IMR-90 (cell line): ENCODE results near the gene TSPAN14. TPM values are rescaled to one million over a fixed set of nuclear protein-coding genes. Genes with fewer than 3 reads are reported as not detected.

Experiments used
- ATAC-seq: fragments of 200-7000 bp; cut with Tn5 transposase; 2 replicates; pipeline ENCODE4 v1.9.1; 2020; ENCODE audit warnings: low read depth, mild to moderate bottlenecking, moderate library complexity
- BruUV-seq: library from RNA; stranded (reverse); fragments of 400-500 nt; replicated peaks from 2 replicates; lab custom pipeline; 2021; lab: Mats Ljungman, UMichigan
- CTCF ChIA-PET: fragments of 300-600 bp; formaldehyde crosslinking; extraction: SDS; loops from one replicate; lab custom pipeline; 2021; ENCODE audit warnings: antibody characterized with exemption; lab: Yijun Ruan, JAX
- POLR2A ChIA-PET: fragments of 300-600 bp; sonication (Branson Sonifier 250); formaldehyde crosslinking; loops from one replicate; lab custom pipeline; 2022; ENCODE audit warnings: antibody characterized with exemption; ENCODE audit not compliant: unreplicated experiment; lab: Charles Lee
- DNase-seq: peaks from one replicate; pipeline ENCODE4 v3.0.0; 2013
- H2AFZ ChIP-seq: replicated peaks from 2 replicates; pipeline ENCODE3; 2013; ENCODE audit warnings: low read length, mild to moderate bottlenecking; ENCODE audit not compliant: poor library complexity
- H2AK5ac ChIP-seq: 2 replicates; pipeline ENCODE4 v1.6.1; 2013; ENCODE audit warnings: low read depth, low read length, inconsistent platforms
- H2AK9ac ChIP-seq: replicated peaks from 2 replicates; pipeline ENCODE3; 2013; ENCODE audit warnings: mild to moderate bottlenecking, low read depth, low read length, moderate library complexity; ENCODE audit not compliant: poor library complexity
- H2BK120ac ChIP-seq: 2 replicates; pipeline ENCODE4 v1.6.1; 2013; ENCODE audit warnings: low read depth, low read length, inconsistent platforms
- H2BK15ac ChIP-seq: 3 replicates; pipeline ENCODE4 v1.6.1; 2013; ENCODE audit warnings: low read depth, low read length, inconsistent platforms
- H2BK20ac ChIP-seq: 2 replicates; pipeline ENCODE4 v1.6.1; 2013; ENCODE audit warnings: low read depth, mild to moderate bottlenecking, inconsistent platforms, low read length, moderate library complexity
- H2BK5ac ChIP-seq: 2 replicates; pipeline ENCODE4 v1.6.1; 2013; ENCODE audit warnings: mild to moderate bottlenecking, low read depth, low read length, inconsistent platforms; ENCODE audit not compliant: poor library complexity, severe bottlenecking
- H3K14ac ChIP-seq: replicated peaks from 2 replicates; pipeline ENCODE4 v1.6.1; 2013; ENCODE audit warnings: low read depth, low read length, inconsistent platforms
- H3K18ac ChIP-seq: 2 replicates; pipeline ENCODE4 v1.6.1; 2013; ENCODE audit warnings: low read depth, low read length, control low read depth
- H3K23ac ChIP-seq: 2 replicates; pipeline ENCODE4 v1.6.1; 2013; ENCODE audit warnings: low read depth, low read length, inconsistent platforms
- H3K27ac ChIP-seq: 2 replicates; pipeline ENCODE4 v1.5.1; 2013; ENCODE audit warnings: mild to moderate bottlenecking, control low read depth, low read length; ENCODE audit not compliant: insufficient read depth
- H3K27me3 ChIP-seq: 2 replicates; pipeline ENCODE4 v1.6.1; 2013; ENCODE audit warnings: low read length; ENCODE audit not compliant: control insufficient read depth, insufficient read depth
- H3K36me3 ChIP-seq: 2 replicates; pipeline ENCODE4 v1.6.1; 2013; ENCODE audit warnings: low read length, mixed read lengths; ENCODE audit not compliant: control insufficient read depth, insufficient read depth
- H3K4ac ChIP-seq: 2 replicates; pipeline ENCODE4 v1.6.1; 2013; ENCODE audit warnings: low read depth, low read length, inconsistent platforms
- H3K4me1 ChIP-seq: 2 replicates; pipeline ENCODE4 v1.6.1; 2013; ENCODE audit warnings: low read length, mixed read lengths; ENCODE audit not compliant: control insufficient read depth, insufficient read depth
- H3K4me2 ChIP-seq: 2 replicates; pipeline ENCODE4 v1.6.1; 2013; ENCODE audit warnings: low read depth, mild to moderate bottlenecking, control low read depth, low read length, moderate library complexity
- H3K4me3 ChIP-seq: 2 replicates; pipeline ENCODE4 v1.5.1; 2013; ENCODE audit warnings: low read depth, mild to moderate bottlenecking, control low read depth, low read length, moderate library complexity; ENCODE audit not compliant: insufficient read depth
- H3K56ac ChIP-seq: 2 replicates; pipeline ENCODE4 v1.6.1; 2013; ENCODE audit warnings: low read length, inconsistent platforms; ENCODE audit not compliant: insufficient read depth; ENCODE audit errors: extremely low read depth
- H3K79me1 ChIP-seq, 2 experiments: 2 replicates each; pipeline ENCODE4 v1.6.1; 2013; ENCODE audit warnings: low read length in 2 of 2, inconsistent platforms in 1 of 2, low read depth in 1 of 2
- H3K9ac ChIP-seq: 2 replicates; pipeline ENCODE4 v1.6.1; 2013; ENCODE audit warnings: low read depth, low read length, control low read depth
- H3K9me1 ChIP-seq: 2 replicates; pipeline ENCODE4 v1.6.1; 2013; ENCODE audit warnings: low read length, inconsistent platforms; ENCODE audit not compliant: insufficient read depth
- H3K9me3 ChIP-seq: 2 replicates; pipeline ENCODE4 v1.6.1; 2013; ENCODE audit warnings: low read length; ENCODE audit not compliant: control insufficient read depth, insufficient read depth
- H4K20me1 ChIP-seq: 2 replicates; pipeline ENCODE4 v1.6.1; 2013; ENCODE audit warnings: low read length, inconsistent platforms; ENCODE audit not compliant: insufficient read depth
- H4K5ac ChIP-seq: 2 replicates; pipeline ENCODE4 v1.6.1; 2013; ENCODE audit warnings: mild to moderate bottlenecking, low read depth, low read length, control low read depth
- H4K8ac ChIP-seq, 2 experiments: 2 replicates each; pipeline ENCODE4 v1.6.1; 2013; ENCODE audit warnings: low read depth in 2 of 2, low read length in 2 of 2, control low read depth in 1 of 2, inconsistent platforms in 1 of 2
- H4K91ac ChIP-seq: 2 replicates; pipeline ENCODE4 v1.6.1; 2013; ENCODE audit warnings: low read depth, low read length, inconsistent platforms; ENCODE audit not compliant: insufficient read depth
- CEBPB ChIP-seq: IDR thresholded peaks from 2 replicates; pipeline ENCODE4 v1.6.1; 2012; ENCODE audit warnings: low read depth, low read length, improper control_type of control experiment
- MXI1 ChIP-seq: IDR thresholded peaks from 2 replicates; pipeline ENCODE4 v1.6.1; 2012; ENCODE audit warnings: low read depth, mild to moderate bottlenecking, low read length, moderate library complexity, borderline replicate concordance
- NFE2L2 ChIP-seq: fragments of 150-350 bp; IDR thresholded peaks from 2 replicates; pipeline ENCODE4 v1.6.1; 2016; ENCODE audit warnings: low read depth, mild to moderate bottlenecking, low read length
- POLR2A ChIP-seq: IDR thresholded peaks from 2 replicates; pipeline ENCODE4 v1.6.1; 2012; ENCODE audit warnings: mild to moderate bottlenecking, low read depth, low read length
- SMC3 ChIP-seq: fragments of 150-350 bp; IDR thresholded peaks from 2 replicates; pipeline ENCODE4 v1.6.1; 2016; ENCODE audit warnings: low read depth, mild to moderate bottlenecking, antibody characterized with exemption, low read length, moderate library complexity
- WGBS, 2 experiments: methylation state at CpG; one replicate each; pipeline versions ENCODE4 v1.1.5 to v1.1.7; 2013; ENCODE audit warnings: missing lambda C conversion rate in 2 of 2; ENCODE audit not compliant: insufficient read length in 1 of 2; ENCODE audit errors: extremely low coverage in 2 of 2; 5-methylcytosine and 5-hydroxymethylcytosine counted together
- dilution Hi-C: fragments of 300-500 bp; cut with HindIII; formaldehyde crosslinking; loops from one replicate; pipeline ENCODE4 v1.14.3; 2018; ENCODE audit warnings: low sequenced_read_pairs; ENCODE audit not compliant: unreplicated experiment
- in situ Hi-C: fragments of 300-500 bp; cut with MboI; formaldehyde crosslinking; loops from 3 replicates; pipeline ENCODE4 v1.14.3; 2019; ENCODE audit warnings: low sequenced_read_pairs, inconsistent platforms, mixed read lengths
- intact Hi-C: fragments of 100-400 bp; cut with micrococcal nuclease; formaldehyde crosslinking; loops from 2 replicates; pipeline ENCODE4 v1.10.0; 2022
- polyA plus RNA-seq, 3 experiments: library from polyadenylated mRNA; depleted of rRNA; stranded (reverse); fragments of >200 nt; gene quantifications; 2 replicates each; pipeline ENCODE4 v1.2.3, GENCODE V29; 2012; ENCODE audit warnings: low replicate concordance in 1 of 3
- total RNA-seq: library from RNA; depleted of rRNA; stranded (reverse); fragments of >200 nt; gene quantifications from 2 replicates; pipeline ENCODE4 v1.2.3, GENCODE V29; 2012

Gene TSPAN14
- total and polyA plus RNA-seq, 2 of the 4 experiments (the other 2 are of a cell fraction) = 18.5 to 43.0 TPM

DNA sequence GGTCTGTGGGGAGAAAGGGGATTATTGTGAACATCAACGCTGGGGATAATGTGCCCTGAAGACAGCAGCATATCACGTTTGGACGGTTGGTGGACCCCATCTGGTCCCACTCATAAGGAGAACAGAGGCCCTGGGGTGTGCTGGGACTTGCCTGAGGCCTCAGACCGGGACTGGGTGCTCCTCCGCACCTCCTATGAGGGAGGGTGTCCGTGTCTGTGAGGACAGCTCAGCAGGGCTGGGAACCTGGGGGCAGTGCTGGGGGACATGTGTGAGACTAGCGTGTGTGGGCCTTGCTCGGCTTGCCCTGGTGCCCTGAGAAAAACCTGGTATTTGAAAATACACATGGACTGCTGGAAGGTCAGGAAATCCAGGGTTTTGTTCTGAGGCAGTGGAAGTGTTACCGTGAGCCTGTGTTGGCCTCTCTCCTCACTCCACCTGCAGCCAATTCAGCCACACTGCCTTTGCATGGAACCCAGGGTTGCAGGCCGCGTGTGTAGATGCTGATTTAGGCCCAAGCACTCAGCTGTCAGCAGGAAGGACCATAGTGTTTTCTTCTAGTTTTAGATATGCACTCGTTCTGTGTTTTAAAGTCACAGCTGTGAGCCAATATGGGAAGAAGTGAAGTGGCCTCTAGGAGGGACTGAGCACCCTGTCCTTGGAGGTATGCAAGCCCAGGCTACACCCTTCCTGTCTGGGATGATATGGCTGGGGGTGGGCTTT is 70.2 kb downstream of the TSPAN14 start:
- H4K5ac ChIP-seq = no peak overlapping the region
- H3K4me3 ChIP-seq = no peak overlapping the region
- H2BK5ac ChIP-seq = no peak overlapping the region
- no peak overlapping the region for H4K91ac ChIP-seq
- no peak overlapping the region for H2BK20ac ChIP-seq
- no peaks in the 10 kb centered on the region for H3K79me1 ChIP-seq
- no peak overlapping the region for H3K18ac ChIP-seq
- no peak overlapping the region for H2BK15ac ChIP-seq
- ATAC-seq = no peak
- H3K4me1 ChIP-seq = no peaks in the 10 kb centered on the region
- H2AK5ac ChIP-seq = no peak overlapping the region
- no peak overlapping the region for H2AFZ ChIP-seq
- H3K9me1 ChIP-seq = no peaks in the 10 kb centered on the region; the same call in 1 of the 2 replicates
- H2BK120ac ChIP-seq = no peak overlapping the region
- no peak overlapping the region for H3K56ac ChIP-seq
- peaks cover 6% of the 10 kb centered on the region; the same call in 1 of the 2 replicates for H3K36me3 ChIP-seq
- no TSS peak for BruUV-seq
- no peak overlapping the region for H3K14ac ChIP-seq
- no peak for TF ChIP-seq MXI1
- no peak for TF ChIP-seq POLR2A
- no peak for TF ChIP-seq CEBPB
- TF ChIP-seq SMC3 = no peak
- TF ChIP-seq NFE2L2 = no peak
- no peak overlapping the region for H2AK9ac ChIP-seq
- no peak for DNase-seq
- no peak overlapping the region for H3K4ac ChIP-seq
- no peak overlapping the region for H4K8ac ChIP-seq
- WGBS, 2 experiments = no CpG with 5 or more reads among the region's 12 CpGs
- in situ Hi-C loops = no loop called here
- H3K23ac ChIP-seq = no peak overlapping the region
- dilution Hi-C loops = no loop called here
- intact Hi-C loops = no loop called here
- ChIA-PET POLR2A (no interaction called here), CTCF (no interaction called here)
- H3K27ac ChIP-seq = no peak overlapping the region
- H4K20me1 ChIP-seq = no peaks in the 10 kb centered on the region
- no peaks in the 10 kb centered on the region for H3K9me3 ChIP-seq
- no peaks in the 10 kb centered on the region for H3K27me3 ChIP-seq
- H3K4me2 ChIP-seq = no peak overlapping the region
- no peak overlapping the region for H3K9ac ChIP-seq
